GM23248 (cell line): ENCODE measurements around the gene IL17RC. TPM values are rescaled to one million over a fixed set of nuclear protein-coding genes. Genes with fewer than 3 reads are reported as not detected.

Experiments
- DNase-seq: peaks from one replicate; pipeline ENCODE4 v3.0.0-alpha.2; 2015
- H2AFZ ChIP-seq: fragments of 200-600 bp; sonication (generic); 2 replicates; pipeline ENCODE4 v1.6.1; 2016; ENCODE audit warnings: antibody characterized with exemption
- H3F3A ChIP-seq: fragments of 200-600 bp; sonication (generic); 2 replicates; pipeline ENCODE4 v1.6.1; 2016; ENCODE audit warnings: mild to moderate bottlenecking, antibody characterized with exemption, mixed run types; ENCODE audit not compliant: insufficient read depth
- H3K27ac ChIP-seq: fragments of 200-600 bp; sonication (generic); 2 replicates; pipeline ENCODE4 v1.5.1; 2016; ENCODE audit warnings: mild to moderate bottlenecking
- H3K27me3 ChIP-seq: fragments of 200-600 bp; sonication (generic); replicated peaks from 2 replicates; pipeline ENCODE4 v1.6.1; 2016; ENCODE audit warnings: mild to moderate bottlenecking; ENCODE audit not compliant: insufficient read depth
- H3K36me3 ChIP-seq: fragments of 200-600 bp; sonication (generic); 2 replicates; pipeline ENCODE4 v1.6.1; 2016; ENCODE audit warnings: low read depth, mild to moderate bottlenecking
- H3K4me1 ChIP-seq: fragments of 200-600 bp; sonication (generic); 2 replicates; pipeline ENCODE4 v1.6.1; 2016; ENCODE audit warnings: mild to moderate bottlenecking; ENCODE audit not compliant: insufficient read depth
- H3K4me2 ChIP-seq: fragments of 200-600 bp; sonication (generic); one replicate; pipeline ENCODE4 v1.6.1; 2016; ENCODE audit warnings: mild to moderate bottlenecking; ENCODE audit not compliant: unreplicated experiment
- H3K4me3 ChIP-seq: fragments of 200-600 bp; sonication (generic); 2 replicates; pipeline ENCODE4 v1.5.1; 2016; ENCODE audit warnings: mild to moderate bottlenecking
- H3K79me2 ChIP-seq: fragments of 200-600 bp; sonication (generic); 2 replicates; pipeline ENCODE4 v1.6.1; 2016; ENCODE audit warnings: mild to moderate bottlenecking; ENCODE audit not compliant: insufficient read depth
- H3K9ac ChIP-seq: fragments of 200-600 bp; sonication (generic); 2 replicates; pipeline ENCODE4 v1.6.1; 2016; ENCODE audit warnings: mild to moderate bottlenecking
- H3K9me2 ChIP-seq: fragments of 200-600 bp; sonication (generic); 2 replicates; pipeline ENCODE4 v1.6.1; 2016; ENCODE audit warnings: mixed run types, mild to moderate bottlenecking, moderate library complexity; ENCODE audit not compliant: insufficient read depth
- H3K9me3 ChIP-seq: fragments of 200-600 bp; sonication (generic); one replicate; pipeline ENCODE4 v1.6.1; 2017; ENCODE audit warnings: low read depth
- H4K20me1 ChIP-seq: fragments of 200-600 bp; sonication (generic); 2 replicates; pipeline ENCODE4 v1.6.0; 2016; ENCODE audit not compliant: insufficient read depth
- EZH2 ChIP-seq: fragments of 200-600 bp; sonication (generic); IDR thresholded peaks from 2 replicates; pipeline ENCODE4 v1.6.1; 2018; ENCODE audit warnings: antibody characterized with exemption, mild to moderate bottlenecking; ENCODE audit not compliant: insufficient read depth, poor library complexity, severe bottlenecking
- EZH2phosphoT487 ChIP-seq: fragments of 200-600 bp; sonication (generic); IDR thresholded peaks from 2 replicates; pipeline ENCODE4 v1.6.1; 2018; ENCODE audit warnings: antibody characterized with exemption, moderate library complexity, mild to moderate bottlenecking, low read depth; ENCODE audit not compliant: insufficient read depth
- WGBS, 2 experiments: methylation state at CpG; one replicate each; pipeline ENCODE4 v1.1.6; 2015 to 2017; ENCODE audit warnings: low lambda C conversion rate in 2 of 2, low coverage in 1 of 2; ENCODE audit errors: missing lambda C conversion rate in 2 of 2; 5-methylcytosine and 5-hydroxymethylcytosine counted together
- in situ Hi-C: fragments of 300-500 bp; cut with MboI; formaldehyde crosslinking; loops from 2 replicates; pipeline ENCODE4 v1.15.0; 2020
- polyA plus RNA-seq: library from polyadenylated mRNA; unstranded; fragments of >200 nt; fragmentation: Nextera tagmentation; extraction: Ambion mirVana; gene quantifications from 2 replicates; pipeline ENCODE4 v1.2.1, GENCODE V29; 2016
- small RNA-seq: library from RNA; depleted of rRNA; stranded (forward); fragments of <200 nt; gene quantifications from one replicate; pipeline ENCODE3, GENCODE V24; 2014; ENCODE audit warnings: low read depth, low replicate concordance
- total RNA-seq: library from RNA; depleted of rRNA; stranded (reverse); fragments of >200 nt; shearing (Covaris generic); gene quantifications from 2 replicates; pipeline ENCODE4 v1.2.3, GENCODE V29; 2014; rRNA removed

The IL17RC gene
- total and polyA plus RNA-seq, 2 experiments from 2014 or later = 20.5 to 41.8 TPM

DNA sequence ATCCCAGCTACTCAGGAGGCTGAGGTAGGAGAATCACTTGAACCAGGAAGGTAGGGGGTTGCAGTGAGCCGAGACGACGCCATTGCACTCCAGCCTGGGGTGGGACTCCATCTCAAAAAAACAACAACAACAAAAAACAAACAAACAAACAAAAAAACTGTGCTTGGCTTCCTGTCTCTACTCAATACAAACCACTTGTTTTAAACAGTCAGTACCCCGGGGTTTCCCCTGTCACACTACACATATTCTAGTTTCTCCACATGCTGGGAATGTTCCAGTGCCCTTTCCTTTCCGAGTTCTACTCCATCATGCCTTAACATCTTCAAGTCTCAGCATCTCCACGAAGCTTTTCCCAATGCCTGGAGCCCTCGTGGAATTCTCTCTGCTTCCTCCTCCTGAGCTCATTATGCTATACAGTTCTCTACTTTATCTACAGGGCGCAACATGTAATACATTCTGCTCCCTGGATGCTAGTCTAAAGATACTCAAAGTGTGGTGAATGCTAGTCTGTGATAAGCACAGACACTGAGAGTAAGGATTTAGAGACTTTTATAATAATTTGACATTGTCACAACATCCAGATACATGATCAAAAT lies 61.9 kb downstream of the IL17RC start:
- 73 to 75% methylated on average over 8 of the region's 8 CpGs for WGBS, 2 experiments
- no peaks in the 10 kb centered on the region for H4K20me1 ChIP-seq
- in situ Hi-C loops = no loop called here
- no peaks in the 10 kb centered on the region for H3K9me3 ChIP-seq
- H3K36me3 ChIP-seq = peaks cover 11% of the 10 kb centered on the region; the same call in 1 of the 2 replicates
- H3K4me3 ChIP-seq = no peak overlapping the region
- H3K4me1 ChIP-seq = peaks cover 20% of the 10 kb centered on the region
- no peak overlapping the region for H3K4me2 ChIP-seq
- H3F3A ChIP-seq = peaks cover 15% of the 10 kb centered on the region
- H3K9me2 ChIP-seq = no peaks in the 10 kb centered on the region
- no peak for DNase-seq
- no peak overlapping the region for H2AFZ ChIP-seq
- H3K27ac ChIP-seq = no peak overlapping the region
- H3K9ac ChIP-seq = no peak overlapping the region
- no peaks in the 10 kb centered on the region for H3K27me3 ChIP-seq
- TF ChIP-seq EZH2phosphoT487 = no peak
- no peak for TF ChIP-seq EZH2
- peaks cover 62% of the 10 kb centered on the region for H3K79me2 ChIP-seq

DNA sequence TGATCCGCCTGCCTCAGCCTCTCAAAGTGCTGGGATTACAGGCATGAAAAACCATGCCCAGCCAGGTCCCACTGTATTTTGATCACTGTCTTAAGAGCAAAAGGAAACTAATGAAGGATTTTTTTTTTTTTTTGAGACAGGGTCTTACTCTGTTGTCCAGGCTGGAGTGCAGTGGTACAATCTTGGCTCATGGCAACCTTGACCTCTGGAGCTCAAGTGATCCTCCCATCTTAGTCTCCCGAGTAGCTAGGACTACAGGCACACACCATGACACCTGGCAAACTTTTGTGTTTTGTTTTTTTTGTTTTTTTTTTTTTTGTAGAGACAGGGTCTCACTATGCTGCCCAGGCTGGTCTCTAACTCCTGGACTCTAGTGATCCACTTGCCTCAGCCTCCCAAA lies 63.4 kb downstream of the IL17RC start:
- H3K4me2 ChIP-seq = no peak overlapping the region
- no peak for DNase-seq
- no peaks in the 10 kb centered on the region for H3K9me2 ChIP-seq
- H3K79me2 ChIP-seq = peaks cover 72% of the 10 kb centered on the region
- peaks cover 23% of the 10 kb centered on the region for H3K4me1 ChIP-seq
- no peak overlapping the region for H3K4me3 ChIP-seq
- TF ChIP-seq EZH2phosphoT487 (no peak), EZH2 (no peak)
- no peak overlapping the region for H3K27ac ChIP-seq
- H2AFZ ChIP-seq = no peak overlapping the region
- H3K36me3 ChIP-seq = peaks cover 4% of the 10 kb centered on the region; the same call in 1 of the 2 replicates
- peaks cover 15% of the 10 kb centered on the region for H3F3A ChIP-seq
- no peak overlapping the region for H3K9ac ChIP-seq
- no peaks in the 10 kb centered on the region for H4K20me1 ChIP-seq
- in situ Hi-C loops = no loop called here
- H3K9me3 ChIP-seq = no peaks in the 10 kb centered on the region
- H3K27me3 ChIP-seq = no peaks in the 10 kb centered on the region
- WGBS, 2 experiments = 100% methylated on average over 2 of the region's 2 CpGs

Small RNA genes within 50 kb of the gene (small RNA-seq; reads per million reads assigned to genes)
- gene RNU6-882P = not detected

Other genes with a start within 250 kb of the IL17RC start
- not detected in 2 replicates for gene CPNE9, start 213.3 kb upstream of the IL17RC start, total RNA-seq
- not detected in 2 replicates for gene CPNE9, start 213.3 kb upstream of the IL17RC start, polyA plus RNA-seq
- gene BRPF1, start 185.4 kb upstream of the IL17RC start, total RNA-seq = 16.3 and 18.3 TPM in 2 replicates
- 7.3 and 10.4 TPM in 2 replicates for gene BRPF1, start 185.4 kb upstream of the IL17RC start, polyA plus RNA-seq
- gene OGG1, start 167.1 kb upstream of the IL17RC start, total RNA-seq = 18.0 and 36.5 TPM in 2 replicates
- gene OGG1, start 167.1 kb upstream of the IL17RC start, polyA plus RNA-seq = 23.0 and 24.6 TPM in 2 replicates
- gene CAMK1, start 147.2 kb upstream of the IL17RC start, total RNA-seq = 26.9 and 30.6 TPM in 2 replicates
- 27.7 and 28.3 TPM in 2 replicates for gene CAMK1, start 147.2 kb upstream of the IL17RC start, polyA plus RNA-seq
- gene TADA3, start 124.6 kb upstream of the IL17RC start, total RNA-seq = 131 and 135 TPM in 2 replicates
- gene TADA3, start 124.6 kb upstream of the IL17RC start, polyA plus RNA-seq = 85.1 and 87.7 TPM in 2 replicates
- gene ARPC4, start 124.0 kb upstream of the IL17RC start, total RNA-seq = 315 and 325 TPM in 2 replicates
- 182 and 190 TPM in 2 replicates for gene ARPC4, start 124.0 kb upstream of the IL17RC start, polyA plus RNA-seq
- 30.3 and 31.1 TPM in 2 replicates for gene TTLL3, start 106.8 kb upstream of the IL17RC start, total RNA-seq
- 20.1 and 26.9 TPM in 2 replicates for gene TTLL3, start 106.8 kb upstream of the IL17RC start, polyA plus RNA-seq
- gene RPUSD3, start 73.1 kb upstream of the IL17RC start, total RNA-seq = 32.6 and 39.8 TPM in 2 replicates
- gene RPUSD3, start 73.1 kb upstream of the IL17RC start, polyA plus RNA-seq = 37.4 and 38.3 TPM in 2 replicates
- gene CIDEC, start 36.8 kb upstream of the IL17RC start, total RNA-seq = not detected in 2 replicates
- gene CIDEC, start 36.8 kb upstream of the IL17RC start, polyA plus RNA-seq = not detected in 2 replicates
- 32.9 and 35.7 TPM in 2 replicates for gene JAGN1, start 26.5 kb upstream of the IL17RC start, total RNA-seq
- gene JAGN1, start 26.5 kb upstream of the IL17RC start, polyA plus RNA-seq = 45.3 and 46.8 TPM in 2 replicates
- gene IL17RE, start 14.2 kb upstream of the IL17RC start, total RNA-seq = 0.51 and 5.5 TPM in 2 replicates
- gene IL17RE, start 14.2 kb upstream of the IL17RC start, polyA plus RNA-seq = 0.24 and 0.27 TPM in 2 replicates
- gene CRELD1, start 16.7 kb downstream of the IL17RC start, total RNA-seq = 18.2 and 29.5 TPM in 2 replicates
- 19.2 and 19.9 TPM in 2 replicates for gene CRELD1, start 16.7 kb downstream of the IL17RC start, polyA plus RNA-seq
- gene PRRT3, start 35.3 kb downstream of the IL17RC start, total RNA-seq = 2.9 and 7.5 TPM in 2 replicates
- gene PRRT3, start 35.3 kb downstream of the IL17RC start, polyA plus RNA-seq = 4.3 and 4.5 TPM in 2 replicates
- gene EMC3, start 69.7 kb downstream of the IL17RC start, total RNA-seq = 44.3 and 130 TPM in 2 replicates
- gene EMC3, start 69.7 kb downstream of the IL17RC start, polyA plus RNA-seq = 139 and 154 TPM in 2 replicates
- 6.1 and 7.0 TPM in 2 replicates for gene FANCD2, start 109.3 kb downstream of the IL17RC start, total RNA-seq
- gene FANCD2, start 109.3 kb downstream of the IL17RC start, polyA plus RNA-seq = 3.8 and 4.4 TPM in 2 replicates
- gene FANCD2OS, start 191.2 kb downstream of the IL17RC start, total RNA-seq = not detected in 2 replicates
- not detected in 2 replicates for gene FANCD2OS, start 191.2 kb downstream of the IL17RC start, polyA plus RNA-seq
- 116 and 180 TPM in 2 replicates for gene BRK1, start 198.6 kb downstream of the IL17RC start, total RNA-seq
- gene BRK1, start 198.6 kb downstream of the IL17RC start, polyA plus RNA-seq = 293 and 295 TPM in 2 replicates
- gene VHL, start 224.7 kb downstream of the IL17RC start, total RNA-seq = 35.2 and 42.7 TPM in 2 replicates
- 16.2 and 17.7 TPM in 2 replicates for gene VHL, start 224.7 kb downstream of the IL17RC start, polyA plus RNA-seq
- 0.89 and 2.1 TPM in 2 replicates for gene IRAK2, start 247.8 kb downstream of the IL17RC start, total RNA-seq
- 1.1 TPM in 2 replicates for gene IRAK2, start 247.8 kb downstream of the IL17RC start, polyA plus RNA-seq